Adipocyte (in vitro differentiated cells): ENCODE measurements around the gene ZMIZ1.

Source experiments
- DNase-seq: peaks from one replicate; pipeline ENCODE4 v3.0.0-alpha.2; 2015; ENCODE audit warnings: low read depth
- H3K27me3 ChIP-seq: replicated peaks from 2 replicates; pipeline ENCODE4 v1.7.0; 2013; ENCODE audit warnings: mild to moderate bottlenecking, low read length, moderate library complexity; ENCODE audit not compliant: control insufficient read depth, insufficient read depth
- H3K36me3 ChIP-seq: 2 replicates; pipeline ENCODE4 v1.7.0; 2013; ENCODE audit warnings: low read length, mild to moderate bottlenecking, moderate library complexity; ENCODE audit not compliant: control insufficient read depth, insufficient read depth, severe bottlenecking
- H3K4me1 ChIP-seq: 2 replicates; pipeline ENCODE4 v1.7.0; 2013; ENCODE audit warnings: mild to moderate bottlenecking, low read length, moderate library complexity; ENCODE audit not compliant: control insufficient read depth, insufficient read depth
- H3K4me3 ChIP-seq: 2 replicates; pipeline ENCODE4 v1.7.0; 2013; ENCODE audit warnings: mild to moderate bottlenecking, low read length, moderate library complexity
- H3K9ac ChIP-seq: 2 replicates; pipeline ENCODE4 v1.7.0; 2013; ENCODE audit warnings: mild to moderate bottlenecking, low read length, moderate library complexity
- H3K9me3 ChIP-seq: 2 replicates; pipeline ENCODE4 v1.7.0; 2013; ENCODE audit warnings: mild to moderate bottlenecking, low read length, moderate library complexity; ENCODE audit not compliant: control insufficient read depth

Gene ZMIZ1

DNA sequence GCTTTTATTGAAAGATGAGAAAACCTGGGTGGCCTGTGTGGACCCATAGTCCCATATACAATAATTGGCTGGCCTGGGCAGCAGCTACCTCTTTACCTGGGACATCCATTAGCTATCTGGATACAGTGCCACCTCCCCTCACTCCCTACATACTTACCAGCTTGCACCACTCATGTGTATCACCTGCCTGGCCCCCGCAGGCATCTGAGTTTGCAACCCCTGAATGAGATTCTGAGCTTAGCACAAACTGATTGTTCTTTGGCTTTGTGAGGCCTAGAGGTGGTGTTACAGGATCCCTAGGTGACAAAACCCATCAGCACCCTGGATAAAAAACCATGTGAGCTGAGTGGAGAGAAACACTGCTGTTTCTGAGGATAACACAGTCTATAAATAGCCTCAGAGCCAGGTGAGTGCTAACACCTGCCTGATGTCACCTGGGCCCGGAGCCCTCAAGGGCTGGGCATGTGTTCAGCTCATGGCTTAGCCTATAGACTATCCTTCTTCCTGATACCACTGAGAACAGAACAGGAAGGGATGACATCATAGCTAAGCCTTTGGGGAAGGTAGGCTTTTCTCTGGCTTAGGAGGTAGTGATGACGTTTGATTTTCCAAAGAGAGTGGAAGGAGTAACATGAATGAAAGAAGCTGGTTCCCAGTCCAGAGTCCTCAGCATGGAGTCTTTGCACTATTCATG, 275.9 kb downstream of the ZMIZ1 start:
- no peak overlapping the region for H3K4me3 ChIP-seq
- H3K27me3 ChIP-seq: no peaks in the 10 kb centered on the region
- no peak for DNase-seq
- H3K4me1 ChIP-seq: peaks cover 69% of the 10 kb centered on the region
- H3K9ac ChIP-seq: peak overlapping the region; percentile 62
- no peaks in the 10 kb centered on the region for H3K9me3 ChIP-seq
- peaks cover 10% of the 10 kb centered on the region for H3K36me3 ChIP-seq

DNA sequence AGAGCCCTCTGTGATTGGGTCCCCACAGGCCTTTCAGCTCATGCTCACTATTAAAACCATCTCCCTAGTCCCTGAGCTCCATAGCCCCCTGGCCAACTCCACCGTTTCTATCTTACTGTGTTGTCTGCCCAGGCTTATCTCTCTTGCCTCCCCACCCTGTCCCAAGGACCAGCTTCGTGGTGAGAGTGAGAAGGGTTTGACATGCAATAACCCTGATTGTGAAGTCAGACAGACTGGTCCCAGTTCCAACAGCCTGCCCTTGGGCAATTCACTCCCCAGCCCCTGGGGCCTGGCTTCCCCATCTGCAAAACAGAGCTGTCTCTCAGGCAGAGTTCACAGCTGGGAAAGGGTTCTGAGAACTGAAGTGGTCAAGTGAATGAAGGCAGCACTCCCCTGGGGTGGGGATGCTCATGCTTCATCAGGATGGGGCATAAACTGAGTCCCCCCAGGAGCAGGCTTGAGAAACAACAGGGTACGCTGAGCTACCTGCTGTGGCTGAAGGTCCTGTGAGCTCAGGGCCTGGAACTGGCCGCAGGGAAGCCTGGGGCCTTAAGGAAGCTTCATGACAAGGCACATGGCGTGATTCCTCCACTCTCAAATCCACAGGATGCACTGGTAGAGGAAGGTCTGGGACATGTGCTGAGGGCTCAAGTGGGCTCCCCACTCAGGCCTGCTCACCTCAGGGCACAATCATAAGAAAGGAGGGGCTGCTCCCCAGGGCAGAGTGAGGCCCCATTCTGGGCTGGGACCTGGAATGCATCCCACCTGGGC, 276.7 kb downstream of the ZMIZ1 start:
- no peaks in the 10 kb centered on the region for H3K9me3 ChIP-seq
- H3K4me1 ChIP-seq: peaks cover 74% of the 10 kb centered on the region
- H3K36me3 ChIP-seq: peaks cover 18% of the 10 kb centered on the region
- no peaks in the 10 kb centered on the region for H3K27me3 ChIP-seq
- peak overlapping the region; percentile 62 for H3K9ac ChIP-seq
- H3K4me3 ChIP-seq: no peak overlapping the region
- no peak for DNase-seq

DNA sequence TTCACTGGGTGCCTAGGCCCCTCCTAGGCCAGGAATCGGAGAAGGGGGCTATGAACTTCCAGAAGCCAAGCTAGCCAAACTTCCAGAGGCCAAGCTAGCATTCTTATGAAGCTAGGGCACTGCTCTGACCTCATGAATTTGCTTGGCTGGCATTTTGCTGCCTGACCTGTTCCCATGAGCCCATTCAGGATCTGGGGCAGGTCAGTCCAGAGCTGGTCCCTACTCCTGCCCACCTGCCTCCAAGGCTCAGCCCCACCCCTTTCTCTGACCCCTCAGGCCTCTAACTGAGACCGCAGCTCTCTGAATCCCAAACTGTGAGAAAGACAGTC, 277.2 kb downstream of the ZMIZ1 start:
- H3K27me3 ChIP-seq: no peaks in the 10 kb centered on the region
- peak overlapping the region; percentile 62 for H3K9ac ChIP-seq
- no peak overlapping the region for H3K4me3 ChIP-seq
- H3K9me3 ChIP-seq: no peaks in the 10 kb centered on the region
- peaks cover 23% of the 10 kb centered on the region for H3K36me3 ChIP-seq
- DNase-seq: no peak
- peaks cover 71% of the 10 kb centered on the region for H3K4me1 ChIP-seq

DNA sequence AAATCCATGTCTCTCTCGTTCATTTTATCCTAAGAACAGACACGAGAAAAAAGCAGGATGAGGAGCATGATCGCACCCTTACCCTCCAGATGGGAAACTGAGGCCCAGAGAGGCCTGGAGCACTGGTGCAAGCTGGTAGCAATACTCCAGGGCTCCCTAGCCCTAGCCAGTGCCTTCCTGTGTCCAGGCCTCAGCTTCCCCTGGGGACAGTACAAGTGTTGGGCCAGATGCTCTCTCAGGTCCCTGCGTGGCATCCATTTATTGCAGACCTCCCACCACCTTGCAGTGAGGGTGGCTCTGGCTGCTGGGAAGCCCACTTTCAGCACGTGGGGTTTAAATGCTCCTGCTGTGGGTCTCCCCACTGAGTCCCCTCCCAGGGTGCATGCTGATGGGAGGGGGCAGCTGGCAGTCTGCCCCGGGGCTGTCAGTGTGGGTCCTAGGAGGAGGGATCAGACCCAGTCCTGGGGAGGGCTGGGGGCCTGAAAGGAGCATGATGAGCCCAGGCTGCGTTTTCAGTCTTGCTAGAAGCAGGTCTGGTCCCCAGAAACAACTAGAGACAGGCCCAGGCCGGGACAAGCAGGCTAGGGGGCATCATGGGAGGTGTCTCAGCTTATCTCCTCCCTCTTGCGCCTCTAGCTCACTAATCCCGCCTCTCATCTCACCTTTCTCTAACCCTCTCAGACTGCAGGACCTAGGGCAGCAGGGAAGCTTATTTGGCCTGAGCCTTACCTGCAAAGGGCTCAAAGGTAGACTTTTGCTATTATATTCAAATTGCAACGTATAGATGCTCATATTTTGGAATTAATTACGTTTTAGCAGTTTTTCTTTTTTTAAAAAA, 277.8 kb downstream of the ZMIZ1 start:
- Histone ChIP-seq H3K27me3 (no peaks in the 10 kb centered on the region), H3K9me3 (no peaks in the 10 kb centered on the region), H3K9ac (peak overlapping the region; percentile 62), H3K4me3 (peak overlapping the region; percentile 91), H3K4me1 (peaks cover 68% of the 10 kb centered on the region), H3K36me3 (peaks cover 29% of the 10 kb centered on the region)
- DNase-seq: no peak

DNA sequence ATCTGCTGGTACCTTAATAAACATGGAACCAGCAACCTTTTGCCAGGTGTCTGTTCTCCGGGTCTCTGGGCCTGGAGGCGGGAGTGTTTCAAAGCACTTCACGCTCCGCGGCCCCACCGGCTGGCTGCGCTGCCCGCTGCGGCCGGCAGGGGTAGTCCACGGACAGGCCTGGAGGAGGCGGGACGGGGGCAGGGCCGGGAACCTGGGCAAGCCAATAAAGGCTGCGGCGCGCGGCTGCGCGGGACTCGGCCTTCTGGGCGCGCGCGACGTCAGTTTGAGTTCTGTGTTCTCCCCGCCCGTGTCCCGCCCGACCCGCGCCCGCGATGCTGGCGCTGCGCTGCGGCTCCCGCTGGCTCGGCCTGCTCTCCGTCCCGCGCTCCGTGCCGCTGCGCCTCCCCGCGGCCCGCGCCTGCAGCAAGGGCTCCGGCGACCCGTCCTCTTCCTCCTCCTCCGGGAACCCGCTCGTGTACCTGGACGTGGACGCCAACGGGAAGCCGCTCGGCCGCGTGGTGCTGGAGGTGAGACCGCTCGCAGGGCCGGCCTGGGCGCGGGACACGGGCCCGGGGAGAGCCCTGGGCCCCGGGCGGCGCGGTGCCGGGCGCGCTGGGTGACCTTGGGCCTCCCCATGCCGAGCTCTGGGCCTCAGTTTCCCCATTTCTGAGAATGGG, 278.6 kb downstream of the ZMIZ1 start, which contains the start of gene PPIF:
Gene PPIF (plus strand): TSS at position 244 of the 668 bp plus-strand sequence. CDS start 80 bp downstream, at position 324.
- peak within 1 kb of the TSS; percentile 95 for H3K9ac ChIP-seq
- peaks cover 37% of the 10 kb centered on the region for H3K36me3 ChIP-seq
- H3K4me1 ChIP-seq: peaks cover 62% of the 10 kb centered on the region
- no peaks in the 10 kb centered on the region for H3K27me3 ChIP-seq
- peak within 1 kb of the TSS; percentile 91 for H3K4me3 ChIP-seq
- peak; percentile 98 for DNase-seq
- H3K9me3 ChIP-seq: no peaks in the 10 kb centered on the region

DNA sequence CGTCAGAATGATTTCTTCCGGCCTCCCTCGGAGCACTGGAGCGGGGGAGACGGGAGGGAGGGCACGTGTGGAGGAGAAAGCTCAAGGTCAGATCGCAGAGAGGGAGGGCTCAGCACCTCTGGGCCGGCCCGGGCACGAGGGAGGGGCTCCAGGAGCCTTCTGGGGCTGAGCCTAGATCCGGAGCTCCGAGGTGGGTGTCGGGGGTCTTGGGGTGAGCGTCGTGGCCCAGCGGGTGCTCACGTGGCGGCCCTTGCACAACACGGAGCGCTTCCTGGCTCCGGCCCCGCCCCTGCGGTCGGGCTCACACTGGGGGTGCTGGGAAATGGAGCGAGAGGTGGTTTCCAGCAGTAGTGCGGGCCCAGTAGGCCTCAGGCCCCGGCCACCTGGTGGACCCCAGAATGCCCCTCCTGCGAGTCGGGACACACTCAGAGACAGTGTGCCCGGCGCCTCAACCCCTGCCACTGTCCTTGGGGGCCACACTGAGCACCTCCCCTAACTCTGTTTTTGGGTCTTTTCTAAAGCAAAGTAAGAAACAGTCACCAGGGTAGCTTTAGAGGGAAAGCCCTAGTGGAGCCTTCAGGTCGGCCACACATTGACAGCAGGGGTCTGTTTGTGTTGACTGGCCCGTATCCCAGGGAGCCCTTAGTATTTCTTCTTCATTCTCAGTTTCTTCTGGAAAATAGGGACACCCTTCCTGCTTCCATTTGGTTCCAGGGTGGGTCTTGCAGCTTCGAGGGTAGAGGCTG, 279.3 kb downstream of the ZMIZ1 start:
- Histone ChIP-seq H3K27me3 (no peaks in the 10 kb centered on the region), H3K4me1 (peaks cover 55% of the 10 kb centered on the region), H3K36me3 (peaks cover 44% of the 10 kb centered on the region), H3K4me3 (peak overlapping the region; percentile 91), H3K9ac (peak overlapping the region; percentile 95), H3K9me3 (no peaks in the 10 kb centered on the region)
- peak; percentile 80 for DNase-seq

DNA sequence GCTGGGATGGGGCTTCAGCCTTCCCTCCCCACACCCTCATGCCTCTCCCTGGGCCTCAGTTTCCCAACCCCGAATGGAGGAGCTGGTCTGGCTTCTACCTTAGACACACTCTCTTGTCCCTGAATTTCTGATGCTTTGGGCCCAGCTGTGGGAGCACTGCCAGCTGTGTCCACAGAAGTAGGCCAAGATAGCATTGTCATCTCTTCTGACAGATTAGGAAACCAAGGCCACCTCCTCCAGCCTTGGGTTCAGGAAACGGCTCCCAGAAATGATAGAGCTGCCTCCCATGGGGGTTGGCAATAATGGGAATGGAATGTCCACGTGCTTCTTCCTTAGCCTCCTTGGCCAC, 279.8 kb downstream of the ZMIZ1 start:
- Histone ChIP-seq H3K9ac (peak overlapping the region; percentile 95), H3K4me1 (peaks cover 51% of the 10 kb centered on the region), H3K27me3 (no peaks in the 10 kb centered on the region), H3K9me3 (no peaks in the 10 kb centered on the region), H3K36me3 (peaks cover 49% of the 10 kb centered on the region), H3K4me3 (peak overlapping the region; percentile 91)
- DNase-seq: peak; percentile 21

DNA sequence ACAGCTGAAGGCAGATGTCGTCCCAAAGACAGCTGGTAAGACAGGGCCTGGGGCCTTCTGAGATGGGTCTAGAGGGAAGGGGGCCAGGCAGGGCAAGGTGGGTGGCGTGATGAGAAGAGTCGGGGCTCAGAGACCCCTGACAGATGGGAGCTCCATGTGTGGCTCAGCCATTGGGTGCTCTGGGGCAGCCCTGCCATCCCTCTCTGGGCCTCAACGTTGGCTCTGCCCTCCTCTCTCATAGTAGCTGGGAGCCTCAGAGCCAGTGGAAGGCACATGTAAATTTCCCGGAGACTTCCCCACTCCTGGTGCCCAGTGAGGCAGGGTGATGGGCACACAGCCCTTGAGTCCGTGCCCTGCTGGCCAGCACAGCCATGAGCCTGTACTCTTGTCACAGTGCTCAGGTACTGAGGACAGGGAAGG, 280.3 kb downstream of the ZMIZ1 start:
- peaks cover 54% of the 10 kb centered on the region for H3K36me3 ChIP-seq
- H3K4me3 ChIP-seq: peak overlapping the region; percentile 91
- H3K27me3 ChIP-seq: no peaks in the 10 kb centered on the region
- H3K4me1 ChIP-seq: peaks cover 51% of the 10 kb centered on the region
- H3K9ac ChIP-seq: peak overlapping the region; percentile 95
- H3K9me3 ChIP-seq: no peaks in the 10 kb centered on the region
- DNase-seq: no peak

DNA sequence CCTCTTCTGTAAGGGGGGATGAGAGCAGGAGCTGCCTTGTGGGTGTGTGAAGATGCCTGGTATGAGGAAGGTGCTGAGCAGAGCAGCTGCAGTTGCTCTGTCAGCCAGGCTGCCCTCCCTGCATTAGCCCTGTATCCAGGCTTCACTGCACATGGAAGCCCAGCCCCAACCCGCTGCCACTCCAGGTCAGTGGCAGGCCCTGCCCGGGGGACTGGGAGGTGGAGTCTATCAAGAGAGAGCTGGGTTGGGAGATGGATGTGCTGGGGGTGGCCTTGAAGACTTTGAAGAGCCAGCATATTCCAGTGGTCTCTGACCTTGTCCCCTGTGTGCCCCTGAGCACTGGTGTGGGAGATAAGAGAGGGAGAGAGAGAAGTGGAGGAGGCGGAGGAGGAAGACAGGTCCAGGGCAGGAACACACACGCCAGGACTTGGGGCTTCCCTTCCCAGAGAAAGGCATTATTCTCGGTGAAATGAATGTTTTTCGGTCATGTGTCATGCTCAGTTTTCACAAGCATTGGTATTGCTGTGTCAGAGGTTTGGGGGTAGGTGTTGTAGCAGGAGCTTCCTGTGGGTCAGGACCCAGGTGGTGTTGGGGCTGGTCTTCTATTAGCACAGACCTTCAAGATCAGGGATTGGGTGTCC, 281.1 kb downstream of the ZMIZ1 start:
- DNase-seq: no peak
- Histone ChIP-seq H3K9me3 (no peaks in the 10 kb centered on the region), H3K36me3 (peaks cover 62% of the 10 kb centered on the region), H3K4me1 (peaks cover 47% of the 10 kb centered on the region), H3K4me3 (peak overlapping the region; percentile 91), H3K27me3 (no peaks in the 10 kb centered on the region), H3K9ac (peak overlapping the region; percentile 95)
